GM12878 (cell line): Measurements from ENCODE around the gene LAD1. TPM values are rescaled to one million over a fixed set of nuclear protein-coding genes. Genes with fewer than 3 reads are reported as not detected.

ENCODE experiments used
- ATAC-seq: fragments of 200-7000 bp; cut with Tn5 transposase; 3 replicates; pipeline ENCODE4 v1.9.1; 2020; ENCODE audit warnings: mild to moderate bottlenecking, moderate library complexity
- BruUV-seq: library from RNA; stranded (reverse); fragments of 400-500 nt; replicated peaks from 2 replicates; lab custom pipeline; 2021; lab: Mats Ljungman, UMichigan
- CTCF ChIA-PET: fragments of 300-600 bp; sonication (Branson Sonifier 250); formaldehyde crosslinking; extraction: SDS; loops from one replicate; lab custom pipeline; 2021; ENCODE audit warnings: inconsistent platforms; lab: Yijun Ruan, JAX
- POLR2A ChIA-PET: fragments of 350-600 bp; formaldehyde crosslinking; extraction: SDS; loops from one replicate; lab custom pipeline; 2021; ENCODE audit warnings: inconsistent platforms; lab: Charles Lee
- RAD21 ChIA-PET: fragments of 300-600 bp; sonication (Branson Sonifier 250); formaldehyde crosslinking; loops from one replicate; lab custom pipeline; 2023; ENCODE audit warnings: antibody characterized with exemption; ENCODE audit not compliant: unreplicated experiment; lab: Charles Lee
- SMC1A ChIA-PET: fragments of 300-600 bp; sonication (Branson Sonifier 250); formaldehyde crosslinking; loops from one replicate; lab custom pipeline; 2023; ENCODE audit not compliant: unreplicated experiment, uncharacterized antibody; lab: Charles Lee
- DNase-seq: peaks from one replicate; pipeline ENCODE4 v3.0.0-alpha.2; 2011; ENCODE audit warnings: low read depth, low spot score
- FAIRE-seq: peaks from 3 replicates; lab custom pipeline; 2011; peaks lifted over from hg19 to GRCh38; lab: Jason Lieb, UNC
- H2AFZ ChIP-seq: 2 replicates; pipeline ENCODE4 v1.6.0; 2011; ENCODE audit warnings: low read depth, low read length, control low read depth; ENCODE audit not compliant: control insufficient read depth
- H3K27ac ChIP-seq: 2 replicates; pipeline ENCODE4 v1.5.1; 2011; ENCODE audit warnings: control low read depth; ENCODE audit not compliant: control insufficient read depth, insufficient read depth
- H3K27me3 ChIP-seq, 2 experiments: replicated peaks in 1 of 2; 2 replicates each; pipeline versions ENCODE4 v1.6.0 to v1.6.1; 2011; ENCODE audit warnings: low read length in 1 of 2; ENCODE audit not compliant: control insufficient read depth in 2 of 2, insufficient read depth in 2 of 2
- H3K36me3 ChIP-seq, 2 experiments: 2 replicates each; pipeline ENCODE4 v1.5.1; 2011; ENCODE audit warnings: low read length in 1 of 2; ENCODE audit not compliant: control insufficient read depth in 2 of 2, insufficient read depth in 2 of 2
- H3K4me1 ChIP-seq: 2 replicates; pipeline ENCODE4 v1.6.1; 2011; ENCODE audit warnings: mild to moderate bottlenecking, low read length, moderate library complexity, mixed read lengths; ENCODE audit not compliant: control insufficient read depth, insufficient read depth
- H3K4me2 ChIP-seq: 2 replicates; pipeline ENCODE4 v1.6.0; 2011; ENCODE audit warnings: control low read depth; ENCODE audit not compliant: control insufficient read depth, insufficient read depth
- H3K4me3 ChIP-seq: fragments of 200-600 bp; sonication (generic); 2 replicates; pipeline ENCODE4 v1.5.1; 2016
- H3K79me2 ChIP-seq: 2 replicates; pipeline ENCODE4 v1.6.0; 2011; ENCODE audit warnings: low read length; ENCODE audit not compliant: control insufficient read depth, insufficient read depth
- H3K9ac ChIP-seq: 2 replicates; pipeline ENCODE4 v1.8.0; 2011; ENCODE audit warnings: low read length, control low read depth, mixed read lengths; ENCODE audit not compliant: control insufficient read depth, insufficient read depth
- H3K9me3 ChIP-seq: replicated peaks from 3 replicates; pipeline ENCODE4 v1.5.1; 2011; ENCODE audit warnings: mild to moderate bottlenecking, low read length; ENCODE audit not compliant: control insufficient read depth, insufficient read depth
- H4K20me1 ChIP-seq: 2 replicates; pipeline ENCODE4 v1.6.0; 2011; ENCODE audit not compliant: control insufficient read depth, insufficient read depth
- ASH2L ChIP-seq: fragments of 300-600, 200-600 bp; sonication (generic); IDR thresholded peaks from 2 replicates; pipeline ENCODE4 v1.6.1; 2017; ENCODE audit warnings: low read depth, mild to moderate bottlenecking, borderline replicate concordance
- CBX3 ChIP-seq: fragments of 200-600 bp; sonication (generic); IDR thresholded peaks from 2 replicates; pipeline ENCODE4 v1.6.1; 2016; ENCODE audit warnings: low read depth, borderline replicate concordance
- CREB1 ChIP-seq: IDR thresholded peaks from 2 replicates; pipeline ENCODE4 v1.6.1; 2012; ENCODE audit warnings: low read depth, mild to moderate bottlenecking, inconsistent platforms
- EED ChIP-seq: sonication (generic); IDR thresholded peaks from 2 replicates; pipeline ENCODE4 v1.6.1; 2016; ENCODE audit warnings: antibody characterized with exemption, low read depth
- EZH2 ChIP-seq: IDR thresholded peaks from 2 replicates; pipeline ENCODE4 v1.6.1; 2012; ENCODE audit warnings: low read depth, mild to moderate bottlenecking, control low read depth, inconsistent platforms, low read length, borderline replicate concordance; ENCODE audit not compliant: control insufficient read depth
- HDGF ChIP-seq: fragments of 450-650 bp; IDR thresholded peaks from 2 replicates; pipeline ENCODE4 v1.6.1; 2016; ENCODE audit warnings: antibody characterized with exemption
- IRF4 ChIP-seq: IDR thresholded peaks from 2 replicates; pipeline ENCODE4 v1.6.1; 2011; ENCODE audit warnings: low read depth, low read length
- KLF5 ChIP-seq: fragments of 450-650 bp; IDR thresholded peaks from 2 replicates; pipeline ENCODE4 v1.6.1; 2014; ENCODE audit warnings: mild to moderate bottlenecking; ENCODE audit not compliant: partially characterized antibody
- LARP7 ChIP-seq: fragments of 450-650 bp; IDR thresholded peaks from 2 replicates; pipeline ENCODE4 v1.6.1; 2017; ENCODE audit warnings: mild to moderate bottlenecking
- NR2C1 ChIP-seq: fragments of 450-650 bp; IDR thresholded peaks from 2 replicates; pipeline ENCODE4 v1.6.1; 2017; ENCODE audit warnings: antibody characterized with exemption, mild to moderate bottlenecking, moderate library complexity
- POLR2AphosphoS5 ChIP-seq: IDR thresholded peaks from 2 replicates; pipeline ENCODE4 v1.6.1; 2011; ENCODE audit warnings: mild to moderate bottlenecking, low read length, inconsistent platforms
- RAD21 ChIP-seq: IDR thresholded peaks from 2 replicates; pipeline ENCODE4 v1.6.1; 2011; ENCODE audit warnings: mild to moderate bottlenecking, low read depth, low read length, moderate library complexity; ENCODE audit not compliant: insufficient read depth
- RUNX3 ChIP-seq: IDR thresholded peaks from 2 replicates; pipeline ENCODE4 v1.6.1; 2012; ENCODE audit warnings: low read length, inconsistent platforms
- SMARCA5 ChIP-seq: fragments of 450-650 bp; IDR thresholded peaks from 2 replicates; pipeline ENCODE4 v1.6.1; 2017; ENCODE audit warnings: mild to moderate bottlenecking
- SRF ChIP-seq, 2 experiments: IDR thresholded peaks; 2 replicates each; pipeline ENCODE4 v1.6.1; 2011; ENCODE audit warnings: low read depth in 2 of 2, low read length in 2 of 2, mild to moderate bottlenecking in 1 of 2, moderate library complexity in 1 of 2
- ZBTB33 ChIP-seq: fragments of 450-650 bp; IDR thresholded peaks from 2 replicates; pipeline ENCODE4 v1.6.1; 2017; ENCODE audit warnings: mild to moderate bottlenecking
- WGBS: methylation state at CpG from one replicate; pipeline ENCODE4 v1.1.6; 2016; ENCODE audit warnings: low lambda C conversion rate; ENCODE audit not compliant: insufficient replicate concordance, insufficient coverage; ENCODE audit errors: missing lambda C conversion rate; 5-methylcytosine and 5-hydroxymethylcytosine counted together
- in situ Hi-C: fragments of 300-500 bp; cut with MboI; formaldehyde crosslinking; loops from 9 replicates; pipeline ENCODE4 v1.14.3; 2018; ENCODE audit warnings: mixed read lengths
- intact Hi-C: fragments of 100-400 bp; cut with micrococcal nuclease; formaldehyde crosslinking; loops from one replicate; pipeline ENCODE4 v1.14.2; 2022; ENCODE audit not compliant: unreplicated experiment
- polyA plus RNA-seq, 11 experiments: library from polyadenylated mRNA; depleted of rRNA in 4 of 11; unstranded in 6 of 11; stranded (reverse) in 5 of 11; fragments of >200 nt; fragmentation: Nextera tagmentation in 4 of 11; fragmentation: Illumina TruSeq in 1 of 11; extraction: Ambion mirVana in 4 of 11; extraction: Trizol in 1 of 11; gene quantifications; 1 replicate in 1 of 11; 2 replicates in 10 of 11; pipeline versions ENCODE4 v1.2.1 to v1.2.3, GENCODE V29; 2011 to 2016; ENCODE audit warnings: inconsistent platforms in 2 of 11, missing spikeins in 2 of 11, low read depth in 1 of 11
- total RNA-seq, 4 experiments: library from RNA; depleted of rRNA in 3 of 4; stranded (reverse); fragments of >200 nt in 3 of 4; fragmentation: Illumina TruSeq in 1 of 4; extraction: Trizol in 1 of 4; gene quantifications; 2 replicates each; pipeline versions ENCODE4 v1.2.1 to v1.2.3, GENCODE V29; 2013 to 2021
- TF ChIP-seq, protein P1 (sequence below): fragments of 450-650 bp; conservative IDR thresholded peaks from 2 replicates; pipeline ENCODE4 v1.6.1; 2017; ENCODE audit warnings: mild to moderate bottlenecking, moderate library complexity

Gene LAD1
- total and polyA plus RNA-seq, 10 of the 15 experiments (the other 5 are each of a cell fraction or from before 2014, with no cell fraction given): 0.05 to 0.48 (median 0.32) TPM; not detected in 3

- ATAC-seq: no peak
- Histone ChIP-seq H3K27ac (no peak overlapping the region), H3K4me3 (no peak overlapping the region), H3K4me2 (no peak overlapping the region), H4K20me1 (no peaks in the 10 kb centered on the region), H3K9ac (no peak overlapping the region), H3K79me2 (no peaks in the 10 kb centered on the region), H3K4me1 (no peaks in the 10 kb centered on the region), H3K36me3 (no peaks in the 10 kb centered on the region), H2AFZ (no peak overlapping the region), H3K9me3 (no peaks in the 10 kb centered on the region), H3K27me3 (peaks cover 0 to 4% of the 10 kb centered on the region in 2 experiments; a peak in 3 of 4 replicates)
- CTCF ChIA-PET: interaction anchor here (0.9 to 1.5 kb wide), 3 partner anchors 32 to 104 kb away, joined by 3 to 4 read pairs (median 4); no protein-coding TSS in a partner anchor
- no peak for FAIRE-seq
- intact Hi-C loops: no loop called here
- RAD21 ChIA-PET: no interaction called here
- SMC1A ChIA-PET: interaction anchor here (0.9 to 1.7 kb wide), 3 partner anchors 9 to 105 kb away, joined by 3 to 7 read pairs (median 4); no protein-coding TSS in a partner anchor
- DNase-seq: no peak
- TF ChIP-seq CBX3: no peak
- TF ChIP-seq KLF5: no peak
- no peak for TF ChIP-seq ASH2L
- no peak for TF ChIP-seq SMARCA5
- no peak for TF ChIP-seq POLR2AphosphoS5
- TF ChIP-seq RAD21: no peak
- TF ChIP-seq LARP7: no peak
- no peak for TF ChIP-seq RUNX3
- TF ChIP-seq EED: no peak
- no peak for TF ChIP-seq HDGF
- TF ChIP-seq, protein P1, sequence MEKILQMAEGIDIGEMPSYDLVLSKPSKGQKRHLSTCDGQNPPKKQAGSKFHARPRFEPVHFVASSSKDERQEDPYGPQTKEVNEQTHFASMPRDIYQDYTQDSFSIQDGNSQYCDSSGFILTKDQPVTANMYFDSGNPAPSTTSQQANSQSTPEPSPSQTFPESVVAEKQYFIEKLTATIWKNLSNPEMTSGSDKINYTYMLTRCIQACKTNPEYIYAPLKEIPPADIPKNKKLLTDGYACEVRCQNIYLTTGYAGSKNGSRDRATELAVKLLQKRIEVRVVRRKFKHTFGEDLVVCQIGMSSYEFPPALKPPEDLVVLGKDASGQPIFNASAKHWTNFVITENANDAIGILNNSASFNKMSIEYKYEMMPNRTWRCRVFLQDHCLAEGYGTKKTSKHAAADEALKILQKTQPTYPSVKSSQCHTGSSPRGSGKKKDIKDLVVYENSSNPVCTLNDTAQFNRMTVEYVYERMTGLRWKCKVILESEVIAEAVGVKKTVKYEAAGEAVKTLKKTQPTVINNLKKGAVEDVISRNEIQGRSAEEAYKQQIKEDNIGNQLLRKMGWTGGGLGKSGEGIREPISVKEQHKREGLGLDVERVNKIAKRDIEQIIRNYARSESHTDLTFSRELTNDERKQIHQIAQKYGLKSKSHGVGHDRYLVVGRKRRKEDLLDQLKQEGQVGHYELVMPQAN: no peak
- no peak for TF ChIP-seq EZH2
- TF ChIP-seq IRF4: no peak
- TF ChIP-seq SRF (IDR thresholded peaks at IDR 0.05; ENCODE audit: low read depth in 2 of 2, low read length in 2 of 2): no peak
- TF ChIP-seq NR2C1: no peak
- no peak for TF ChIP-seq CREB1
- TF ChIP-seq ZBTB33: no peak
- in situ Hi-C loops: no loop called here
- POLR2A ChIA-PET: no interaction called here
- WGBS: 14% methylated on average over 4 of the region's 4 CpGs
- BruUV-seq: no TSS peak
These were observed 40.5 kb downstream of the LAD1 start for GRCh38 chr1:201358596-201358995.
